GM12875 (cell line): ENCODE results near the gene KIAA1191.

Experiments
- H3K4me3 ChIP-seq: one replicate; pipeline ENCODE4 v1.5.1; 2011; ENCODE audit warnings: low read depth, low read length, control low read depth
- TF ChIP-seq, protein P1 (sequence below): IDR thresholded peaks from 2 replicates; pipeline ENCODE4 v1.5.1; 2011; ENCODE audit warnings: low read depth, mild to moderate bottlenecking, control low read depth, inconsistent platforms, low read length, moderate library complexity, borderline replicate concordance; ENCODE audit not compliant: insufficient read depth

KIAA1191 gene

DNA sequence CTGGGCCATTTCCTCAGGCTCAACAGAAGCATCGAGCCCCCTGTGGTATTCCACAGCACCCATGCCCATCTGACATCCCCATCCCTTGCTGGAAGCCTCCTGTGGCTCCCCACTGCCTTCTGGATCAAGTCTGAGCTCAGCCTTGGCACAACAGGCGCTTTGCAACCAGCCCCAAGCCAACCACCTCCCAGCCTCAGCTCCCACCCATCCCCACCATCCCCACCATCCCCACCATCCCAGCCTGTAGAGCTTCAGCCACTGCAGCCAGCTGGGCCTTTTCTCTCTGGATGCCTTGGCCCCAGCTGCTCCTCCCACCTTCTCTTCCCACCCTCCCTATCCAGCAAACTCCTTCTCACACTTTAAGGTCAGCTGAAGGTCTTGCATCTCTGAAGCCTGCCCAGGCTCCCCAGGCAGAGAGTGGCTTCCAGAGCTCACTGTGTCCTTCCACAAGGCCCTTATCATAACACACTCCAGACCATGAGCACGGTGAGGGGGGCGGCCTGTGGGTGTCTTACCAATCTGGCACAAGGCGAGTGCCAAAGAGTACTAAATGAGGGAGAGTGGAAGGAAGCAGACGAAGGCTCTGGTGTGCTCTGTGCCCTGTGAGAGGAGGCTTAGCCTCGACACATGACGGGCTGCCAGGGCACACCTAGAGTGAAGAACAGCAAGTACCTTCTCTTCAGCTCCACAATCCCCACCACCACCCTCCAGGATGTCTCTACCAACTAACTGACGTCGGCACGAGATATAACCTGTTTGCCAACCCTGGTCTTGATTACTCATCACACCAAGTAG is 33.5 kb upstream of the KIAA1191 start:
- TF ChIP-seq, protein P1, sequence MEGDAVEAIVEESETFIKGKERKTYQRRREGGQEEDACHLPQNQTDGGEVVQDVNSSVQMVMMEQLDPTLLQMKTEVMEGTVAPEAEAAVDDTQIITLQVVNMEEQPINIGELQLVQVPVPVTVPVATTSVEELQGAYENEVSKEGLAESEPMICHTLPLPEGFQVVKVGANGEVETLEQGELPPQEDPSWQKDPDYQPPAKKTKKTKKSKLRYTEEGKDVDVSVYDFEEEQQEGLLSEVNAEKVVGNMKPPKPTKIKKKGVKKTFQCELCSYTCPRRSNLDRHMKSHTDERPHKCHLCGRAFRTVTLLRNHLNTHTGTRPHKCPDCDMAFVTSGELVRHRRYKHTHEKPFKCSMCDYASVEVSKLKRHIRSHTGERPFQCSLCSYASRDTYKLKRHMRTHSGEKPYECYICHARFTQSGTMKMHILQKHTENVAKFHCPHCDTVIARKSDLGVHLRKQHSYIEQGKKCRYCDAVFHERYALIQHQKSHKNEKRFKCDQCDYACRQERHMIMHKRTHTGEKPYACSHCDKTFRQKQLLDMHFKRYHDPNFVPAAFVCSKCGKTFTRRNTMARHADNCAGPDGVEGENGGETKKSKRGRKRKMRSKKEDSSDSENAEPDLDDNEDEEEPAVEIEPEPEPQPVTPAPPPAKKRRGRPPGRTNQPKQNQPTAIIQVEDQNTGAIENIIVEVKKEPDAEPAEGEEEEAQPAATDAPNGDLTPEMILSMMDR = no peak
- H3K4me3 ChIP-seq = no peak overlapping the region

DNA sequence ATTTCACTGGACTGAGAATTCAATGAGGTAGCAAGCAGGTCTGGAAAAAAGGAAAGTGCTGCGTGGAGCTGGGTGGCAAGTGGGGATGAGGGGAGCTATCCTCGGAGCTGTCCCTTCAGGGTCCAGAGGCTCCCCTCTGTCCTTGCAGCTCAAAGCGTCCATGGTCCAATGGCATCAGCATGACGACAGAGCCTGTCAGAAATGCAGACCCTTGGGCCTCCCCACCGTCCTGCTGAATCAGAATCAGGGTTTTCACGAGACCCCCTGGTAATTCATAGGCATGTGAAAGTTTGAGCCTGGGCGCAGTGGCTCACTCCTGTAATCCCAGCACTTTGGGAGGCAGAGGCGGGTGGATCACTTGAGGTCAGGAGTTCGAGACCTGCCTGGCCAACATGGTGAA is 32.5 kb upstream of the KIAA1191 start:
- TF ChIP-seq, protein P1 = no peak
- H3K4me3 ChIP-seq = no peak overlapping the region

DNA sequence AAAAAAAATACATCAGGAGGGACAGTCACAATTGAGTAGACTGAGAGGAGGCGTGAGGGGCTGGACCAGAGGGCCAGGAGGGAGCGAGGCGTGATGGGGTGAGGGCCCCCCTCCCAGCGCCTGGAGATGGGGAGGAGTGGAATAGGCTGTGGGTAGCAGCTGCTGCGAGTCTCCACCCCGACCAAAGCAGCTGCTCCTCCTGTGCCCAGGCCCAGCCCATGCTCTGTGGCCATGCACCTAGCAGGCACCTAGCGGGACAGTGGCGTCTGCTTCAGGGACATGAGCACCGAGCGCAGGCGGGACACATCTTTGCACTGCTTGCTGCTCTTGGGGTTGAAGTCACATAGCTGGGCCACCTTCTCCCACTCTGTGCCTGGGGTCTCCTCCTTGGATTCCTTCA is 31.0 kb upstream of the KIAA1191 start:
- TF ChIP-seq, protein P1 = no peak
- H3K4me3 ChIP-seq = no peak overlapping the region

- H3K4me3 ChIP-seq = no peak overlapping the region
- TF ChIP-seq, protein P1 = no peak
Observed at GRCh38 chr5:176391999-176392398, 30.4 kb upstream of the KIAA1191 start.

DNA sequence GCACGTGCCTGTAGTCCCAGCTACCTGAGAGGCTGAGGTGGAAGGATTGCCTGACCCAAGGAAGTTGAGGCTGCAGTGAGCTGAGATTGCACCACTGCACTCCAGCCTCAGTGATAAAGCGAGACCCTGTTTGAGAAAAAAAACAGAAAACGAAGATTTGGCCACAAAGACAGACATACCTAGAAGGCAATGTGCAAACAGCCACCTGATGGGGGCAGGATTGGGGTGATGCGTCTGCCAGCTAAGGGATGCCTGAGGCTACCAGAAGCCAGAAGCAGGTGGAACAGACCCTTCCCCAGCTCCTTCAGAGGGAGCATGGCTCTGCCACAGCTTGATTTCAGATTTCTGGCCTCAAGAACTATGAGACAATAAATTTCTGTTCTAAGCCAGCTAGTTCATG is 29.9 kb upstream of the KIAA1191 start:
- TF ChIP-seq, protein P1 = no peak
- no peak overlapping the region for H3K4me3 ChIP-seq

GRCh38 chr5:176389135-176390123 is 27.9 kb upstream of the KIAA1191 start:
- H3K4me3 ChIP-seq = peak overlapping the region; percentile 88
- TF ChIP-seq, protein P1 = no peak
